ENCODE measurements around the gene CALB2. TPM values are rescaled to one million over a fixed set of nuclear protein-coding genes. Genes with fewer than 3 reads are reported as not detected.

The CALB2 gene
- total RNA-seq, 2 experiments from 2014 or later, result not detected

GRCh38 chr16:71343078-71343477 lies 15.4 kb upstream of the CALB2 start:
- H3K27ac Mint-ChIP-seq, result no peak overlapping the region

GRCh38 chr16:71344315-71344905 lies 14.1 kb upstream of the CALB2 start:
- no peaks in the 10 kb centered on the region for H3K36me3 Mint-ChIP-seq
- H3K4me1 Mint-ChIP-seq, result no peaks in the 10 kb centered on the region
- H3K9me3 Mint-ChIP-seq (ENCODE audit: low read depth), result no peaks in the 10 kb centered on the region
- CTCF ChIA-PET, result interaction anchor here (1.3 to 1.8 kb wide), 2 partner anchors 33 to 267 kb away, joined by 3 to 4 read pairs; no protein-coding TSS in a partner anchor
- H3K27ac Mint-ChIP-seq, result no peak overlapping the region
- no peak for DNase-seq
- H3K27me3 Mint-ChIP-seq, result peaks cover 3% of the 10 kb centered on the region
- no peak overlapping the region for H3K4me3 Mint-ChIP-seq
- ATAC-seq, result no peak

More at GRCh38 chr16:71343078-71343477, 15.4 kb upstream of the CALB2 start:
- peaks cover 2% of the 10 kb centered on the region for H3K4me1 Mint-ChIP-seq
- CTCF ChIA-PET, result interaction anchor here (1.3 kb wide), 1 partner anchor 31 kb away, joined by 4 read pairs; no protein-coding TSS in a partner anchor
- no peaks in the 10 kb centered on the region for H3K9me3 Mint-ChIP-seq (ENCODE audit: low read depth)
- no peak for DNase-seq
- no peak overlapping the region for H3K4me3 Mint-ChIP-seq
- H3K36me3 Mint-ChIP-seq, result no peaks in the 10 kb centered on the region
- ATAC-seq, result no peak
- H3K27me3 Mint-ChIP-seq, result peaks cover 3% of the 10 kb centered on the region

GRCh38 chr16:71345031-71345430 lies 13.5 kb upstream of the CALB2 start:
- Mint-ChIP-seq H3K4me3 (no peak overlapping the region), H3K27ac (no peak overlapping the region), H3K36me3 (no peaks in the 10 kb centered on the region), H3K27me3 (peaks cover 3% of the 10 kb centered on the region), H3K9me3 (ENCODE audit: low read depth) (no peaks in the 10 kb centered on the region), H3K4me1 (no peaks in the 10 kb centered on the region)
- ATAC-seq (no peak), DNase-seq (no peak)
- CTCF ChIA-PET, result interaction anchor here (1.8 kb wide), 1 partner anchor 266 kb away, joined by 3 read pairs; no protein-coding TSS in a partner anchor

- CTCF ChIA-PET, result no interaction called here
- H3K4me1 Mint-ChIP-seq, result no peaks in the 10 kb centered on the region
These were observed 11.4 kb upstream of the CALB2 start for GRCh38 chr16:71347146-71347545.

GRCh38 chr16:71348262-71349085 lies 10.0 kb upstream of the CALB2 start:
- no peak overlapping the region for H3K27ac Mint-ChIP-seq
- no peak overlapping the region for H3K4me3 Mint-ChIP-seq
- CTCF ChIA-PET, result interaction anchor here (1.0 kb wide), 1 partner anchor 10 kb away, joined by 3 read pairs; the partner anchor contains the start of gene CALB2
- ATAC-seq (no peak), DNase-seq (peak; percentile 21)
- H3K36me3 Mint-ChIP-seq, result no peaks in the 10 kb centered on the region
- no peaks in the 10 kb centered on the region for H3K9me3 Mint-ChIP-seq (ENCODE audit: low read depth)
- no peaks in the 10 kb centered on the region for H3K4me1 Mint-ChIP-seq
- H3K27me3 Mint-ChIP-seq, result peaks cover 3% of the 10 kb centered on the region

More at GRCh38 chr16:71347146-71347545, 11.4 kb upstream of the CALB2 start:
- no peak overlapping the region for H3K27ac Mint-ChIP-seq
- H3K9me3 Mint-ChIP-seq (ENCODE audit: low read depth), result no peaks in the 10 kb centered on the region
- peaks cover 3% of the 10 kb centered on the region for H3K27me3 Mint-ChIP-seq
- no peak overlapping the region for H3K4me3 Mint-ChIP-seq
- no peaks in the 10 kb centered on the region for H3K36me3 Mint-ChIP-seq
- ATAC-seq (no peak), DNase-seq (peak; percentile 9)

GRCh38 chr16:71350821-71351557 lies 7.5 kb upstream of the CALB2 start:
- CTCF ChIA-PET, result no interaction called here
- no peak overlapping the region for H3K4me3 Mint-ChIP-seq
- no peak overlapping the region for H3K27ac Mint-ChIP-seq
- H3K4me1 Mint-ChIP-seq, result no peaks in the 10 kb centered on the region
- H3K36me3 Mint-ChIP-seq, result no peaks in the 10 kb centered on the region
- H3K9me3 Mint-ChIP-seq (ENCODE audit: low read depth), result no peaks in the 10 kb centered on the region
- H3K27me3 Mint-ChIP-seq, result peaks cover 6% of the 10 kb centered on the region
- no peak for ATAC-seq
- no peak for DNase-seq

GRCh38 chr16:71351558-71351901 lies 7.0 kb upstream of the CALB2 start:
- ATAC-seq (no peak), DNase-seq (no peak)
- Mint-ChIP-seq H3K27me3 (peaks cover 4% of the 10 kb centered on the region), H3K27ac (no peak overlapping the region), H3K9me3 (ENCODE audit: low read depth) (no peaks in the 10 kb centered on the region), H3K4me1 (no peaks in the 10 kb centered on the region), H3K4me3 (no peak overlapping the region), H3K36me3 (no peaks in the 10 kb centered on the region)
- CTCF ChIA-PET, result no interaction called here

GRCh38 chr16:71352466-71352865 lies 6.1 kb upstream of the CALB2 start:
- Mint-ChIP-seq H3K4me3 (no peak overlapping the region), H3K27me3 (peaks cover 6% of the 10 kb centered on the region), H3K27ac (no peak overlapping the region), H3K4me1 (no peaks in the 10 kb centered on the region), H3K36me3 (no peaks in the 10 kb centered on the region), H3K9me3 (ENCODE audit: low read depth) (no peaks in the 10 kb centered on the region)
- CTCF ChIA-PET, result interaction anchor here (1.0 kb wide), 1 partner anchor 41 kb away, joined by 4 read pairs; no protein-coding TSS in a partner anchor
- no peak for DNase-seq
- no peak for ATAC-seq

GRCh38 chr16:71352963-71353460 lies 5.5 kb upstream of the CALB2 start:
- no peak for ATAC-seq

GRCh38 chr16:71353736-71354135 lies 4.8 kb upstream of the CALB2 start:
- H3K4me3 Mint-ChIP-seq, result no peak overlapping the region
- peaks cover 2% of the 10 kb centered on the region for H3K4me1 Mint-ChIP-seq
- ATAC-seq, result no peak
- no peak overlapping the region for H3K27ac Mint-ChIP-seq
- DNase-seq, result no peak
- peaks cover 11% of the 10 kb centered on the region for H3K27me3 Mint-ChIP-seq
- CTCF ChIA-PET, result interaction anchor here (1.8 kb wide), 1 partner anchor 11 kb away, joined by 5 read pairs; no protein-coding TSS in a partner anchor
- H3K9me3 Mint-ChIP-seq (ENCODE audit: low read depth), result no peaks in the 10 kb centered on the region
- no peaks in the 10 kb centered on the region for H3K36me3 Mint-ChIP-seq

More at GRCh38 chr16:71352963-71353460, 5.5 kb upstream of the CALB2 start:
- DNase-seq, result no peak
- H3K4me3 Mint-ChIP-seq, result no peak overlapping the region
- CTCF ChIA-PET, result interaction anchor here (1.0 kb wide), 1 partner anchor 41 kb away, joined by 4 read pairs; no protein-coding TSS in a partner anchor
- no peaks in the 10 kb centered on the region for H3K36me3 Mint-ChIP-seq
- no peak overlapping the region for H3K27ac Mint-ChIP-seq
- H3K9me3 Mint-ChIP-seq (ENCODE audit: low read depth), result no peaks in the 10 kb centered on the region
- no peaks in the 10 kb centered on the region for H3K4me1 Mint-ChIP-seq
- H3K27me3 Mint-ChIP-seq, result peaks cover 8% of the 10 kb centered on the region

GRCh38 chr16:71354156-71354555 lies 4.4 kb upstream of the CALB2 start:
- no peaks in the 10 kb centered on the region for H3K36me3 Mint-ChIP-seq

GRCh38 chr16:71356051-71356740 lies 2.3 kb upstream of the CALB2 start:
- no peak for DNase-seq
- Mint-ChIP-seq H3K27ac (no peak overlapping the region), H3K4me3 (no peak overlapping the region), H3K9me3 (ENCODE audit: low read depth) (no peaks in the 10 kb centered on the region), H3K4me1 (peaks cover 2% of the 10 kb centered on the region), H3K36me3 (no peaks in the 10 kb centered on the region), H3K27me3 (peaks cover 19% of the 10 kb centered on the region)
- CTCF ChIA-PET, result no interaction called here
- ATAC-seq, result no peak

More at GRCh38 chr16:71354156-71354555, 4.4 kb upstream of the CALB2 start:
- H3K9me3 Mint-ChIP-seq (ENCODE audit: low read depth), result no peaks in the 10 kb centered on the region
- DNase-seq, result no peak
- no peak for ATAC-seq
- no peak overlapping the region for H3K4me3 Mint-ChIP-seq
- H3K27ac Mint-ChIP-seq, result no peak overlapping the region
- H3K27me3 Mint-ChIP-seq, result peaks cover 11% of the 10 kb centered on the region
- CTCF ChIA-PET, result interaction anchor here (1.8 kb wide), 1 partner anchor 10 kb away, joined by 5 read pairs; no protein-coding TSS in a partner anchor
- H3K4me1 Mint-ChIP-seq, result peaks cover 2% of the 10 kb centered on the region
